OCI-LY7 (cell line): ENCODE measurements around the gene GID8. TPM values are rescaled to one million over a fixed set of nuclear protein-coding genes. Genes with fewer than 3 reads are reported as not detected.

Source experiments
- BruUV-seq: library from RNA; stranded (reverse); fragments of 400-500 nt; replicated peaks from 2 replicates; lab custom pipeline; 2021; lab: Mats Ljungman, UMichigan
- CTCF ChIA-PET: fragments of 300-600 bp; sonication (Branson Sonifier 250); formaldehyde crosslinking; loops from one replicate; lab custom pipeline; 2022; ENCODE audit warnings: antibody characterized with exemption; ENCODE audit not compliant: unreplicated experiment; lab: Charles Lee
- POLR2A ChIA-PET: fragments of 300-600 bp; sonication (Branson Sonifier 250); formaldehyde crosslinking; loops from one replicate; lab custom pipeline; 2022; ENCODE audit warnings: antibody characterized with exemption; lab: Charles Lee
- DNase-seq: peaks from one replicate; pipeline ENCODE4 v3.0.0-alpha.2; 2015; ENCODE audit warnings: low spot score
- H2AFZ ChIP-seq: fragments of 200-600 bp; sonication (generic), shearing (Covaris generic); 2 replicates; pipeline ENCODE4 v1.6.1; 2014; ENCODE audit warnings: mild to moderate bottlenecking, antibody characterized with exemption, low read length, moderate library complexity
- H3K27ac ChIP-seq: fragments of 200-600 bp; sonication (generic); 2 replicates; pipeline ENCODE4 v1.5.1; 2014; ENCODE audit warnings: mixed run types, low read depth, mild to moderate bottlenecking, moderate library complexity, low read length, inconsistent platforms; ENCODE audit not compliant: poor library complexity, severe bottlenecking
- H3K36me3 ChIP-seq: fragments of 200-600 bp; sonication (generic); 2 replicates; pipeline ENCODE4 v1.6.1; 2014; ENCODE audit warnings: mild to moderate bottlenecking, antibody characterized with exemption, low read length, moderate library complexity, mixed read lengths; ENCODE audit not compliant: insufficient read depth
- H3K4me1 ChIP-seq: fragments of 200-600 bp; sonication (generic); 2 replicates; pipeline ENCODE4 v1.5.1; 2014; ENCODE audit warnings: mild to moderate bottlenecking, low read length; ENCODE audit not compliant: insufficient read depth, poor library complexity, severe bottlenecking
- H3K4me2 ChIP-seq: fragments of 200-600 bp; sonication (generic); 2 replicates; pipeline ENCODE4 v1.6.1; 2014; ENCODE audit warnings: mild to moderate bottlenecking, low read length
- H3K4me3 ChIP-seq: fragments of 200-600 bp; sonication (generic); 2 replicates; pipeline ENCODE4 v1.5.1; 2014; ENCODE audit warnings: mild to moderate bottlenecking, low read depth, low read length; ENCODE audit not compliant: poor library complexity, severe bottlenecking
- H3K79me2 ChIP-seq: fragments of 200-600 bp; sonication (generic); 2 replicates; pipeline ENCODE4 v1.6.1; 2016; ENCODE audit warnings: low read depth, mild to moderate bottlenecking, low read length, moderate library complexity, mixed read lengths; ENCODE audit not compliant: insufficient read depth
- H3K9me2 ChIP-seq: fragments of 200-600 bp; sonication (generic); 2 replicates; pipeline ENCODE4 v1.6.1; 2016; ENCODE audit warnings: mild to moderate bottlenecking, low read length, mixed read lengths; ENCODE audit not compliant: insufficient read depth
- H3K9me3 ChIP-seq: fragments of 200-600 bp; sonication (generic); 2 replicates; pipeline ENCODE4 v1.6.1; 2014; ENCODE audit warnings: mild to moderate bottlenecking, mixed run types, low read length, mixed read lengths
- H4K20me1 ChIP-seq: fragments of 200-600 bp; sonication (generic); 2 replicates; pipeline ENCODE4 v1.6.1; 2014; ENCODE audit warnings: mild to moderate bottlenecking, antibody characterized with exemption, low read length, moderate library complexity, mixed read lengths; ENCODE audit not compliant: insufficient read depth
- CTCF ChIP-seq: fragments of 200-600 bp; sonication (generic); conservative IDR thresholded peaks from 2 replicates; pipeline ENCODE4 v1.5.1; 2014; ENCODE audit warnings: mild to moderate bottlenecking, antibody characterized with exemption, low read length, moderate library complexity, mixed read lengths
- EZH2phosphoT487 ChIP-seq: fragments of 200-600 bp; sonication (generic); IDR thresholded peaks from 2 replicates; pipeline ENCODE4 v1.6.1; 2018; ENCODE audit warnings: low read depth, borderline replicate concordance, mild to moderate bottlenecking, mixed run types, antibody characterized with exemption, low read length, moderate library complexity, mixed read lengths
- intact Hi-C: fragments of 100-400 bp; cut with micrococcal nuclease; formaldehyde crosslinking; loops from one replicate; pipeline ENCODE4 v1.10.0; 2022; ENCODE audit not compliant: unreplicated experiment
- total RNA-seq, 2 experiments: library from RNA; depleted of rRNA in 1 of 2; stranded (reverse); fragments of >200 nt in 1 of 2; shearing (Covaris generic) in 1 of 2; gene quantifications; 2 replicates each; pipeline ENCODE4 v1.2.3, GENCODE V29; 2014 to 2022

Gene GID8
- total RNA-seq, 2 experiments from 2014 or later: 28.7 to 47.7 TPM

- TSS peak; percentile 46 for BruUV-seq
- TF ChIP-seq EZH2phosphoT487 (no peak), CTCF (no peak)
- Histone ChIP-seq H3K9me2 (no peaks in the 10 kb centered on the region), H3K9me3 (no peaks in the 10 kb centered on the region), H4K20me1 (peaks cover 47% of the 10 kb centered on the region), H3K36me3 (peaks cover 15% of the 10 kb centered on the region; the same call in 1 of the 2 replicates), H3K4me1 (peaks cover 86% of the 10 kb centered on the region), H3K4me2 (peak overlapping the region; percentile 98), H3K79me2 (peaks cover 94% of the 10 kb centered on the region), H2AFZ (no peak overlapping the region), H3K27ac (no peak overlapping the region), H3K4me3 (peak overlapping the region; percentile 92)
- DNase-seq: no peak
- intact Hi-C loops: no loop called here
- ChIA-PET POLR2A (no interaction called here), CTCF (no interaction called here)
Observed at GRCh38 chr20:62923669-62924441, 14.1 kb upstream of the GID8 start.

- ChIA-PET POLR2A (interaction anchor here (1.4 kb wide), 1 partner anchor 12 kb away, joined by 3 read pairs; no protein-coding TSS in a partner anchor), CTCF (no interaction called here)
- H3K79me2 ChIP-seq: peaks cover 92% of the 10 kb centered on the region
- TF ChIP-seq EZH2phosphoT487 (no peak), CTCF (no peak)
- H4K20me1 ChIP-seq: peaks cover 42% of the 10 kb centered on the region
- peaks cover 83% of the 10 kb centered on the region for H3K4me1 ChIP-seq
- H3K36me3 ChIP-seq: peaks cover 15% of the 10 kb centered on the region; the same call in 1 of the 2 replicates
- peak overlapping the region; percentile 89 for H3K27ac ChIP-seq
- no peak for DNase-seq
- H3K4me2 ChIP-seq: peak overlapping the region; percentile 98
- peak overlapping the region; percentile 92 for H3K4me3 ChIP-seq
- no peaks in the 10 kb centered on the region for H3K9me3 ChIP-seq
- intact Hi-C loops: no loop called here
- no peak overlapping the region for H2AFZ ChIP-seq
- no peaks in the 10 kb centered on the region for H3K9me2 ChIP-seq
- BruUV-seq: no TSS peak
Observed at GRCh38 chr20:62924442-62925075, 13.4 kb upstream of the GID8 start.

GRCh38 chr20:62925076-62925419 is 12.9 kb upstream of the GID8 start:
- H3K9me2 ChIP-seq: no peaks in the 10 kb centered on the region
- H2AFZ ChIP-seq: no peak overlapping the region
- H3K4me3 ChIP-seq: peak overlapping the region; percentile 92
- peaks cover 15% of the 10 kb centered on the region; the same call in 1 of the 2 replicates for H3K36me3 ChIP-seq
- H3K9me3 ChIP-seq: no peaks in the 10 kb centered on the region
- no TSS peak for BruUV-seq
- peaks cover 39% of the 10 kb centered on the region for H4K20me1 ChIP-seq
- POLR2A ChIA-PET: interaction anchor here (1.4 kb wide), 1 partner anchor 12 kb away, joined by 3 read pairs; no protein-coding TSS in a partner anchor
- H3K4me1 ChIP-seq: peaks cover 83% of the 10 kb centered on the region
- peak overlapping the region; percentile 98 for H3K4me2 ChIP-seq
- intact Hi-C loops: no loop called here
- no peak for DNase-seq
- peak overlapping the region; percentile 89 for H3K27ac ChIP-seq
- TF ChIP-seq EZH2phosphoT487 (no peak), CTCF (no peak)
- CTCF ChIA-PET: no interaction called here
- peaks cover 92% of the 10 kb centered on the region for H3K79me2 ChIP-seq
